ENCODE measurements around the gene MYF5. TPM values are rescaled to one million over a fixed set of nuclear protein-coding genes. Genes with fewer than 3 reads are reported as not detected.

The MYF5 gene
- total RNA-seq, 1 experiment from 2014 or later: not detected

- ATAC-seq (no peak), DNase-seq (no peak)
- BruUV-seq (replicated peaks): no TSS peak
- ChIA-PET POLR2A (ENCODE audit: unreplicated experiment) (no interaction called here), CTCF (no interaction called here)
- H3K79me2 ChIP-seq (ENCODE audit: low read length): no peaks in the 10 kb centered on the region
- intact Hi-C loops (cut with micrococcal nuclease): no loop called here
- no peak overlapping the region for H3K4me2 ChIP-seq (ENCODE audit: low read length)
- TF ChIP-seq EZH2 (IDR thresholded peaks at IDR 0.05; ENCODE audit: low read length, unreplicated experiment) (no peak), EZH2phosphoT487 (IDR thresholded peaks at IDR 0.05; ENCODE audit: borderline replicate concordance, low read length) (no peak)
- TF ChIP-seq, protein P1, sequence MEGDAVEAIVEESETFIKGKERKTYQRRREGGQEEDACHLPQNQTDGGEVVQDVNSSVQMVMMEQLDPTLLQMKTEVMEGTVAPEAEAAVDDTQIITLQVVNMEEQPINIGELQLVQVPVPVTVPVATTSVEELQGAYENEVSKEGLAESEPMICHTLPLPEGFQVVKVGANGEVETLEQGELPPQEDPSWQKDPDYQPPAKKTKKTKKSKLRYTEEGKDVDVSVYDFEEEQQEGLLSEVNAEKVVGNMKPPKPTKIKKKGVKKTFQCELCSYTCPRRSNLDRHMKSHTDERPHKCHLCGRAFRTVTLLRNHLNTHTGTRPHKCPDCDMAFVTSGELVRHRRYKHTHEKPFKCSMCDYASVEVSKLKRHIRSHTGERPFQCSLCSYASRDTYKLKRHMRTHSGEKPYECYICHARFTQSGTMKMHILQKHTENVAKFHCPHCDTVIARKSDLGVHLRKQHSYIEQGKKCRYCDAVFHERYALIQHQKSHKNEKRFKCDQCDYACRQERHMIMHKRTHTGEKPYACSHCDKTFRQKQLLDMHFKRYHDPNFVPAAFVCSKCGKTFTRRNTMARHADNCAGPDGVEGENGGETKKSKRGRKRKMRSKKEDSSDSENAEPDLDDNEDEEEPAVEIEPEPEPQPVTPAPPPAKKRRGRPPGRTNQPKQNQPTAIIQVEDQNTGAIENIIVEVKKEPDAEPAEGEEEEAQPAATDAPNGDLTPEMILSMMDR (conservative IDR thresholded peaks at IDR 0.05; ENCODE audit: low read depth, low read length): no peak
- no peaks in the 10 kb centered on the region for H4K20me1 ChIP-seq (ENCODE audit: low read length)
- H3K27me3 ChIP-seq (ENCODE audit: low read length): peaks cover 65% of the 10 kb centered on the region
- H3K36me3 ChIP-seq (ENCODE audit: low read depth, low read length): no peaks in the 10 kb centered on the region
- H3K9me2 ChIP-seq (replicated peaks; ENCODE audit: low read length): no peaks in the 10 kb centered on the region
- no peak overlapping the region for H3K4me3 ChIP-seq (ENCODE audit: low read length)
- no peak overlapping the region for H2AFZ ChIP-seq (ENCODE audit: low read length)
- H3K4me1 ChIP-seq (ENCODE audit: insufficient read depth, low read length): no peaks in the 10 kb centered on the region
- H3K9me3 ChIP-seq (ENCODE audit: low read length): no peaks in the 10 kb centered on the region
- H3F3A ChIP-seq (ENCODE audit: low read length, unreplicated experiment): no peaks in the 10 kb centered on the region
- H3K9ac ChIP-seq (ENCODE audit: low read length): no peak overlapping the region
- no peak overlapping the region for H3K27ac ChIP-seq (ENCODE audit: low read length)
Observed at GRCh38 chr12:80713419-80713818, 3.3 kb upstream of the MYF5 start.

GRCh38 chr12:80714055-80714454, 2.7 kb upstream of the MYF5 start:
- Histone ChIP-seq H3K4me1 (ENCODE audit: insufficient read depth, low read length) (no peaks in the 10 kb centered on the region), H2AFZ (ENCODE audit: low read length) (no peak overlapping the region), H3F3A (ENCODE audit: low read length, unreplicated experiment) (no peaks in the 10 kb centered on the region), H3K9me3 (ENCODE audit: low read length) (no peaks in the 10 kb centered on the region), H3K9me2 (replicated peaks; ENCODE audit: low read length) (no peaks in the 10 kb centered on the region), H3K79me2 (ENCODE audit: low read length) (no peaks in the 10 kb centered on the region), H3K36me3 (ENCODE audit: low read depth, low read length) (no peaks in the 10 kb centered on the region), H3K27me3 (ENCODE audit: low read length) (peaks cover 67% of the 10 kb centered on the region), H3K4me3 (ENCODE audit: low read length) (no peak overlapping the region), H4K20me1 (ENCODE audit: low read length) (no peaks in the 10 kb centered on the region), H3K4me2 (ENCODE audit: low read length) (no peak overlapping the region), H3K27ac (ENCODE audit: low read length) (no peak overlapping the region), H3K9ac (ENCODE audit: low read length) (no peak overlapping the region)
- ATAC-seq (no peak), DNase-seq (no peak)
- ChIA-PET CTCF (no interaction called here), POLR2A (ENCODE audit: unreplicated experiment) (no interaction called here)
- BruUV-seq (replicated peaks): no TSS peak
- intact Hi-C loops (cut with micrococcal nuclease): no loop called here
- TF ChIP-seq EZH2phosphoT487 (IDR thresholded peaks at IDR 0.05; ENCODE audit: borderline replicate concordance, low read length) (no peak), EZH2 (IDR thresholded peaks at IDR 0.05; ENCODE audit: low read length, unreplicated experiment) (no peak)
- TF ChIP-seq, protein P1 (conservative IDR thresholded peaks at IDR 0.05; ENCODE audit: low read depth, low read length): no peak

DNA sequence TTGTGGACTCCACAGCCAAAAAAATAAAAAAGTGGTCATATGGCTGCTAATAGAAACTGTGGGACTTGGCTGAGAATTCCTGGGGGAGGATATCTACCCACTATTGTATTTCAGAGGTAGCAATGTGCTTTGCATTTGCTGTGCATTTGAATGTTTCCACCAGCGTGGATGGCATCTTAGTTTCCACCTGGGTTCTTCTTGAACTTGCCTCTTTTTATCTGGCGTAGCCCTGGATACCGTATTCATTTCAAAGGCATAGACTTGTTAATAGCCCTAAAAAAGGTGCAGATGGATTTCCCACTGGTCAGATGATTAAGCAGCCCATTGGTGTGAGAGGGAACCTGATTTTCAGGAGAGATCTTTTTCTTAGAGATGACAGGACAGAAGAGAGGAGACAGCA, 1.9 kb upstream of the MYF5 start:
- ChIA-PET CTCF (no interaction called here), POLR2A (ENCODE audit: unreplicated experiment) (no interaction called here)
- Histone ChIP-seq H3K9me3 (ENCODE audit: low read length) (no peaks in the 10 kb centered on the region), H3F3A (ENCODE audit: low read length, unreplicated experiment) (no peaks in the 10 kb centered on the region), H3K27me3 (ENCODE audit: low read length) (peaks cover 60% of the 10 kb centered on the region), H3K27ac (ENCODE audit: low read length) (no peak overlapping the region), H3K9ac (ENCODE audit: low read length) (no peak overlapping the region), H3K4me3 (ENCODE audit: low read length) (no peak overlapping the region), H3K36me3 (ENCODE audit: low read depth, low read length) (no peaks in the 10 kb centered on the region), H3K9me2 (replicated peaks; ENCODE audit: low read length) (no peaks in the 10 kb centered on the region), H3K4me1 (ENCODE audit: insufficient read depth, low read length) (no peaks in the 10 kb centered on the region), H4K20me1 (ENCODE audit: low read length) (no peaks in the 10 kb centered on the region), H3K79me2 (ENCODE audit: low read length) (no peaks in the 10 kb centered on the region), H3K4me2 (ENCODE audit: low read length) (no peak overlapping the region), H2AFZ (ENCODE audit: low read length) (no peak overlapping the region)
- no peak for DNase-seq
- no peak for ATAC-seq
- intact Hi-C loops (cut with micrococcal nuclease): no loop called here
- TF ChIP-seq, protein P1 (conservative IDR thresholded peaks at IDR 0.05; ENCODE audit: low read depth, low read length): no peak
- TF ChIP-seq EZH2 (IDR thresholded peaks at IDR 0.05; ENCODE audit: low read length, unreplicated experiment) (no peak), EZH2phosphoT487 (IDR thresholded peaks at IDR 0.05; ENCODE audit: borderline replicate concordance, low read length) (no peak)
- BruUV-seq (replicated peaks): no TSS peak

Data from PC-3 (cell line).